ENCODE measurements around the gene ZNF134.

- TF ChIP-seq CTCF (conservative IDR thresholded peaks at IDR 0.05 in 1 of 2, IDR thresholded peaks at IDR 0.05 in 1 of 2; ENCODE audit: extremely low read depth in 1 of 2, insufficient read depth in 1 of 2, low read depth in 1 of 2, low read length in 2 of 2) (no peak), EZH2 (IDR thresholded peaks at IDR 0.05; ENCODE audit: borderline replicate concordance, low read length) (no peak)
Observed at GRCh38 chr19:57583104-57583520, 30.9 kb upstream of the ZNF134 start.
